IMR-90 (cell line): Measurements from ENCODE around the gene SLAMF9. TPM values are rescaled to one million over a fixed set of nuclear protein-coding genes. Genes with fewer than 3 reads are reported as not detected.

Experiments used
- ATAC-seq: fragments of 200-7000 bp; cut with Tn5 transposase; 2 replicates; pipeline ENCODE4 v1.9.1; 2020; ENCODE audit warnings: low read depth, mild to moderate bottlenecking, moderate library complexity
- BruUV-seq: library from RNA; stranded (reverse); fragments of 400-500 nt; replicated peaks from 2 replicates; lab custom pipeline; 2021; lab: Mats Ljungman, UMichigan
- CTCF ChIA-PET: fragments of 300-600 bp; formaldehyde crosslinking; extraction: SDS; loops from one replicate; lab custom pipeline; 2021; ENCODE audit warnings: antibody characterized with exemption; lab: Yijun Ruan, JAX
- POLR2A ChIA-PET: fragments of 300-600 bp; sonication (Branson Sonifier 250); formaldehyde crosslinking; loops from one replicate; lab custom pipeline; 2022; ENCODE audit warnings: antibody characterized with exemption; ENCODE audit not compliant: unreplicated experiment; lab: Charles Lee
- DNase-seq: peaks from one replicate; pipeline ENCODE4 v3.0.0; 2013
- H2AFZ ChIP-seq: replicated peaks from 2 replicates; pipeline ENCODE3; 2013; ENCODE audit warnings: low read length, mild to moderate bottlenecking; ENCODE audit not compliant: poor library complexity
- H2AK5ac ChIP-seq: 2 replicates; pipeline ENCODE4 v1.6.1; 2013; ENCODE audit warnings: low read depth, low read length, inconsistent platforms
- H2AK9ac ChIP-seq: replicated peaks from 2 replicates; pipeline ENCODE3; 2013; ENCODE audit warnings: mild to moderate bottlenecking, low read depth, low read length, moderate library complexity; ENCODE audit not compliant: poor library complexity
- H2BK120ac ChIP-seq: 2 replicates; pipeline ENCODE4 v1.6.1; 2013; ENCODE audit warnings: low read depth, low read length, inconsistent platforms
- H2BK15ac ChIP-seq: 3 replicates; pipeline ENCODE4 v1.6.1; 2013; ENCODE audit warnings: low read depth, low read length, inconsistent platforms
- H2BK20ac ChIP-seq: 2 replicates; pipeline ENCODE4 v1.6.1; 2013; ENCODE audit warnings: low read depth, mild to moderate bottlenecking, inconsistent platforms, low read length, moderate library complexity
- H2BK5ac ChIP-seq: 2 replicates; pipeline ENCODE4 v1.6.1; 2013; ENCODE audit warnings: mild to moderate bottlenecking, low read depth, low read length, inconsistent platforms; ENCODE audit not compliant: poor library complexity, severe bottlenecking
- H3K14ac ChIP-seq: replicated peaks from 2 replicates; pipeline ENCODE4 v1.6.1; 2013; ENCODE audit warnings: low read depth, low read length, inconsistent platforms
- H3K18ac ChIP-seq: 2 replicates; pipeline ENCODE4 v1.6.1; 2013; ENCODE audit warnings: low read depth, low read length, control low read depth
- H3K23ac ChIP-seq: 2 replicates; pipeline ENCODE4 v1.6.1; 2013; ENCODE audit warnings: low read depth, low read length, inconsistent platforms
- H3K27ac ChIP-seq: 2 replicates; pipeline ENCODE4 v1.5.1; 2013; ENCODE audit warnings: mild to moderate bottlenecking, control low read depth, low read length; ENCODE audit not compliant: insufficient read depth
- H3K27me3 ChIP-seq: 2 replicates; pipeline ENCODE4 v1.6.1; 2013; ENCODE audit warnings: low read length; ENCODE audit not compliant: control insufficient read depth, insufficient read depth
- H3K36me3 ChIP-seq: 2 replicates; pipeline ENCODE4 v1.6.1; 2013; ENCODE audit warnings: low read length, mixed read lengths; ENCODE audit not compliant: control insufficient read depth, insufficient read depth
- H3K4ac ChIP-seq: 2 replicates; pipeline ENCODE4 v1.6.1; 2013; ENCODE audit warnings: low read depth, low read length, inconsistent platforms
- H3K4me1 ChIP-seq: 2 replicates; pipeline ENCODE4 v1.6.1; 2013; ENCODE audit warnings: low read length, mixed read lengths; ENCODE audit not compliant: control insufficient read depth, insufficient read depth
- H3K4me2 ChIP-seq: 2 replicates; pipeline ENCODE4 v1.6.1; 2013; ENCODE audit warnings: low read depth, mild to moderate bottlenecking, control low read depth, low read length, moderate library complexity
- H3K4me3 ChIP-seq: 2 replicates; pipeline ENCODE4 v1.5.1; 2013; ENCODE audit warnings: low read depth, mild to moderate bottlenecking, control low read depth, low read length, moderate library complexity; ENCODE audit not compliant: insufficient read depth
- H3K56ac ChIP-seq: 2 replicates; pipeline ENCODE4 v1.6.1; 2013; ENCODE audit warnings: low read length, inconsistent platforms; ENCODE audit not compliant: insufficient read depth; ENCODE audit errors: extremely low read depth
- H3K79me1 ChIP-seq, 2 experiments: 2 replicates each; pipeline ENCODE4 v1.6.1; 2013; ENCODE audit warnings: low read length in 2 of 2, inconsistent platforms in 1 of 2, low read depth in 1 of 2
- H3K9ac ChIP-seq: 2 replicates; pipeline ENCODE4 v1.6.1; 2013; ENCODE audit warnings: low read depth, low read length, control low read depth
- H3K9me1 ChIP-seq: 2 replicates; pipeline ENCODE4 v1.6.1; 2013; ENCODE audit warnings: low read length, inconsistent platforms; ENCODE audit not compliant: insufficient read depth
- H3K9me3 ChIP-seq: 2 replicates; pipeline ENCODE4 v1.6.1; 2013; ENCODE audit warnings: low read length; ENCODE audit not compliant: control insufficient read depth, insufficient read depth
- H4K20me1 ChIP-seq: 2 replicates; pipeline ENCODE4 v1.6.1; 2013; ENCODE audit warnings: low read length, inconsistent platforms; ENCODE audit not compliant: insufficient read depth
- H4K5ac ChIP-seq: 2 replicates; pipeline ENCODE4 v1.6.1; 2013; ENCODE audit warnings: mild to moderate bottlenecking, low read depth, low read length, control low read depth
- H4K8ac ChIP-seq, 2 experiments: 2 replicates each; pipeline ENCODE4 v1.6.1; 2013; ENCODE audit warnings: low read depth in 2 of 2, low read length in 2 of 2, control low read depth in 1 of 2, inconsistent platforms in 1 of 2
- H4K91ac ChIP-seq: 2 replicates; pipeline ENCODE4 v1.6.1; 2013; ENCODE audit warnings: low read depth, low read length, inconsistent platforms; ENCODE audit not compliant: insufficient read depth
- BHLHE40 ChIP-seq: fragments of 150-350 bp; IDR thresholded peaks from 2 replicates; pipeline ENCODE4 v1.6.1; 2016; ENCODE audit warnings: mild to moderate bottlenecking, low read depth, low read length
- CEBPB ChIP-seq: IDR thresholded peaks from 2 replicates; pipeline ENCODE4 v1.6.1; 2012; ENCODE audit warnings: low read depth, low read length, improper control_type of control experiment
- CHD1 ChIP-seq: IDR thresholded peaks from 2 replicates; pipeline ENCODE4 v1.6.1; 2012; ENCODE audit warnings: low read depth, low read length, improper control_type of control experiment
- ELK1 ChIP-seq: fragments of 150-350 bp; IDR thresholded peaks from 2 replicates; pipeline ENCODE4 v1.6.1; 2016; ENCODE audit warnings: low read depth, mild to moderate bottlenecking, low read length, moderate library complexity, borderline replicate concordance
- FOS ChIP-seq: fragments of 150-350 bp; IDR thresholded peaks from 2 replicates; pipeline ENCODE4 v1.6.1; 2016; ENCODE audit warnings: low read depth, low read length
- MAFK ChIP-seq: IDR thresholded peaks from 2 replicates; pipeline ENCODE4 v1.6.1; 2012; ENCODE audit warnings: low read depth, low read length, improper control_type of control experiment
- MAZ ChIP-seq: IDR thresholded peaks from 2 replicates; pipeline ENCODE4 v1.6.1; 2012; ENCODE audit warnings: low read depth, mild to moderate bottlenecking, low read length, improper control_type of control experiment, moderate library complexity, borderline replicate concordance
- MXI1 ChIP-seq: IDR thresholded peaks from 2 replicates; pipeline ENCODE4 v1.6.1; 2012; ENCODE audit warnings: low read depth, mild to moderate bottlenecking, low read length, moderate library complexity, borderline replicate concordance
- NFE2L2 ChIP-seq: fragments of 150-350 bp; IDR thresholded peaks from 2 replicates; pipeline ENCODE4 v1.6.1; 2016; ENCODE audit warnings: low read depth, mild to moderate bottlenecking, low read length
- POLR2A ChIP-seq: IDR thresholded peaks from 2 replicates; pipeline ENCODE4 v1.6.1; 2012; ENCODE audit warnings: mild to moderate bottlenecking, low read depth, low read length
- RAD21 ChIP-seq: IDR thresholded peaks from 2 replicates; pipeline ENCODE4 v1.6.1; 2012; ENCODE audit warnings: low read length, improper control_type of control experiment
- RCOR1 ChIP-seq: IDR thresholded peaks from 2 replicates; pipeline ENCODE4 v1.6.1; 2012; ENCODE audit warnings: mild to moderate bottlenecking, low read length, improper control_type of control experiment; ENCODE audit not compliant: insufficient replicate concordance
- RFX5 ChIP-seq: IDR thresholded peaks from 2 replicates; pipeline ENCODE4 v1.8.0; 2012; ENCODE audit warnings: low read depth, mild to moderate bottlenecking, low read length, moderate library complexity
- SMC3 ChIP-seq: fragments of 150-350 bp; IDR thresholded peaks from 2 replicates; pipeline ENCODE4 v1.6.1; 2016; ENCODE audit warnings: low read depth, mild to moderate bottlenecking, antibody characterized with exemption, low read length, moderate library complexity
- WGBS, 2 experiments: methylation state at CpG; one replicate each; pipeline versions ENCODE4 v1.1.5 to v1.1.7; 2013; ENCODE audit warnings: missing lambda C conversion rate in 2 of 2; ENCODE audit not compliant: insufficient read length in 1 of 2; ENCODE audit errors: extremely low coverage in 2 of 2; 5-methylcytosine and 5-hydroxymethylcytosine counted together
- dilution Hi-C: fragments of 300-500 bp; cut with HindIII; formaldehyde crosslinking; loops from one replicate; pipeline ENCODE4 v1.14.3; 2018; ENCODE audit warnings: low sequenced_read_pairs; ENCODE audit not compliant: unreplicated experiment
- in situ Hi-C: fragments of 300-500 bp; cut with MboI; formaldehyde crosslinking; loops from 3 replicates; pipeline ENCODE4 v1.14.3; 2019; ENCODE audit warnings: low sequenced_read_pairs, inconsistent platforms, mixed read lengths
- intact Hi-C: fragments of 100-400 bp; cut with micrococcal nuclease; formaldehyde crosslinking; loops from 2 replicates; pipeline ENCODE4 v1.10.0; 2022
- polyA plus RNA-seq, 3 experiments: library from polyadenylated mRNA; depleted of rRNA; stranded (reverse); fragments of >200 nt; gene quantifications; 2 replicates each; pipeline ENCODE4 v1.2.3, GENCODE V29; 2012; ENCODE audit warnings: low replicate concordance in 1 of 3
- total RNA-seq: library from RNA; depleted of rRNA; stranded (reverse); fragments of >200 nt; gene quantifications from 2 replicates; pipeline ENCODE4 v1.2.3, GENCODE V29; 2012
- TF ChIP-seq, protein P1 (sequence below): conservative IDR thresholded peaks from 2 replicates; pipeline ENCODE4 v1.5.1; 2012; ENCODE audit warnings: mild to moderate bottlenecking, low read depth, low read length, improper control_type of control experiment
- TF ChIP-seq, protein P2 (sequence below): fragments of 150-350 bp; IDR thresholded peaks from 2 replicates; pipeline ENCODE4 v1.6.1; 2017; ENCODE audit warnings: mild to moderate bottlenecking, antibody characterized with exemption, low read length, low read depth

SLAMF9 gene
- total and polyA plus RNA-seq, 2 of the 4 experiments (the other 2 are of a cell fraction): 0.18 to 0.67 TPM

DNA sequence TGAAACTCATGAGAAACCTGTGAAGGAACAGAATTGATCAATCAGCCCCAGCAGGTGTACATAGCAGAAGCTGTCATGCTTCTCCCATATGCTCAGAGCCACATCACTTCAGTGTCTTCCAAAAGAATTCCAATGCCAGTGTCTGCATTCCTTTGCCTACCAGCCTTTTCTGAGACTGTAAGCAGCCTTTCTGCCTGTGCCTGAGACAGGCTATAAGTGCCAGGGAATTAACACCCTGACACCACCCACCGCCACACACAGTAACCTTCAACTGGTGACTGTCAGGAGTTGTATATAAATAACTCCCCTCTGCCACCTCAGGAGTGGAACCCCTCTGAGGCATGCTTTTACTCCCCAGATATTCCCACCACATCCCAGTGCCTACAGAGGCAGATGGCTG lies 38.1 kb upstream of the SLAMF9 start:
- no peaks in the 10 kb centered on the region for H3K79me1 ChIP-seq
- H3K4me1 ChIP-seq: peaks cover 2% of the 10 kb centered on the region; the same call in 1 of the 2 replicates
- no peak overlapping the region for H3K27ac ChIP-seq
- no peak overlapping the region for H3K4ac ChIP-seq
- no peak overlapping the region for H3K9ac ChIP-seq
- CTCF ChIA-PET: interaction anchor here (1.0 to 1.2 kb wide), 2 partner anchors 15 to 16 kb away, joined by 3 to 4 read pairs; no protein-coding TSS in a partner anchor
- H2BK120ac ChIP-seq: no peak overlapping the region
- no peaks in the 10 kb centered on the region for H3K9me1 ChIP-seq
- no CpG with 5 or more reads among the region's 1 CpG for whole genome bisulfite sequencing, 2 experiments
- H3K4me3 ChIP-seq: no peak overlapping the region
- no peak overlapping the region for H3K14ac ChIP-seq
- no peak overlapping the region for H3K56ac ChIP-seq
- DNase-seq (no peak), ATAC-seq (0 out of 2 replicates have a peak, but pooled peaks have one; percentile 30)
- no peak overlapping the region for H3K23ac ChIP-seq
- dilution Hi-C loops (no loop called here), in situ Hi-C loops (no loop called here), intact Hi-C loops (no loop called here)
- no peak overlapping the region for H4K5ac ChIP-seq
- no peaks in the 10 kb centered on the region for H3K36me3 ChIP-seq
- H3K4me2 ChIP-seq: no peak overlapping the region
- H3K18ac ChIP-seq: no peak overlapping the region
- peaks cover 3% of the 10 kb centered on the region for H3K27me3 ChIP-seq
- H2BK20ac ChIP-seq: no peak overlapping the region
- no peak overlapping the region for H2BK5ac ChIP-seq
- no peak overlapping the region for H4K91ac ChIP-seq
- H2BK15ac ChIP-seq: no peak overlapping the region
- H4K20me1 ChIP-seq: no peaks in the 10 kb centered on the region
- H2AK9ac ChIP-seq: no peak overlapping the region
- BruUV-seq: no TSS peak
- POLR2A ChIA-PET: no interaction called here
- peak overlapping the region; percentile 48 for H2AFZ ChIP-seq
- H4K8ac ChIP-seq: no peak overlapping the region
- TF ChIP-seq MXI1 (no peak), CHD1 (no peak), RAD21 (no peak), CEBPB (no peak), NFE2L2 (no peak), RCOR1 (no peak), RFX5 (no peak), FOS (no peak), POLR2A (no peak), BHLHE40 (no peak), MAZ (no peak), SMC3 (no peak), ELK1 (no peak), MAFK (no peak)
- TF ChIP-seq, protein P1, sequence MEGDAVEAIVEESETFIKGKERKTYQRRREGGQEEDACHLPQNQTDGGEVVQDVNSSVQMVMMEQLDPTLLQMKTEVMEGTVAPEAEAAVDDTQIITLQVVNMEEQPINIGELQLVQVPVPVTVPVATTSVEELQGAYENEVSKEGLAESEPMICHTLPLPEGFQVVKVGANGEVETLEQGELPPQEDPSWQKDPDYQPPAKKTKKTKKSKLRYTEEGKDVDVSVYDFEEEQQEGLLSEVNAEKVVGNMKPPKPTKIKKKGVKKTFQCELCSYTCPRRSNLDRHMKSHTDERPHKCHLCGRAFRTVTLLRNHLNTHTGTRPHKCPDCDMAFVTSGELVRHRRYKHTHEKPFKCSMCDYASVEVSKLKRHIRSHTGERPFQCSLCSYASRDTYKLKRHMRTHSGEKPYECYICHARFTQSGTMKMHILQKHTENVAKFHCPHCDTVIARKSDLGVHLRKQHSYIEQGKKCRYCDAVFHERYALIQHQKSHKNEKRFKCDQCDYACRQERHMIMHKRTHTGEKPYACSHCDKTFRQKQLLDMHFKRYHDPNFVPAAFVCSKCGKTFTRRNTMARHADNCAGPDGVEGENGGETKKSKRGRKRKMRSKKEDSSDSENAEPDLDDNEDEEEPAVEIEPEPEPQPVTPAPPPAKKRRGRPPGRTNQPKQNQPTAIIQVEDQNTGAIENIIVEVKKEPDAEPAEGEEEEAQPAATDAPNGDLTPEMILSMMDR: no peak
- TF ChIP-seq, protein P2, sequence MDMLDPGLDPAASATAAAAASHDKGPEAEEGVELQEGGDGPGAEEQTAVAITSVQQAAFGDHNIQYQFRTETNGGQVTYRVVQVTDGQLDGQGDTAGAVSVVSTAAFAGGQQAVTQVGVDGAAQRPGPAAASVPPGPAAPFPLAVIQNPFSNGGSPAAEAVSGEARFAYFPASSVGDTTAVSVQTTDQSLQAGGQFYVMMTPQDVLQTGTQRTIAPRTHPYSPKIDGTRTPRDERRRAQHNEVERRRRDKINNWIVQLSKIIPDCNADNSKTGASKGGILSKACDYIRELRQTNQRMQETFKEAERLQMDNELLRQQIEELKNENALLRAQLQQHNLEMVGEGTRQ: no peak
- H2AK5ac ChIP-seq: no peak overlapping the region
- H3K9me3 ChIP-seq: no peaks in the 10 kb centered on the region
